ENCODE measurements around the gene GFY.

Gene GFY, protein sequence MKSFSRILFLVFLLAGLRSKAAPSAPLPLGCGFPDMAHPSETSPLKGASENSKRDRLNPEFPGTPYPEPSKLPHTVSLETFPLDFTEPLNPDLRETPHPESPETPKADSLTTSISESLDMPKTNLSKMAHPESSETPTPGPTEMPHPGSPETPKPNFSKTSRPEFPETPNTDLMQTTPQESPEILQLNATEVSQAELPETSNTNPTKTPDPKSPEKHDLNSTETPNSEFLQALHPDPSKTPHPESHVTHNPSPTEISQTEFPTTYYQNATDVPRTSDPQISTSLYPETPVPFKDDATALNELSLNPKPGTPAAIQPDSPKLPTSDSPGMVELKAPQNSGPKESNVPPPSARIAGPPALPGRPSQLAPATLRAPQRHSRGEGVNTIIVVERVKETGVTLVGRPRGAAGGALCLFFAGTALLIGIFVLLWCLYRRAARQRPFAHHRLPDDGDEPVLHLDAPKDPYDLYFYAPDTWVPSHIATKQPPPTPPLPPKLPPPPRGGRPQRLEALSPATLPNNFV

DNA sequence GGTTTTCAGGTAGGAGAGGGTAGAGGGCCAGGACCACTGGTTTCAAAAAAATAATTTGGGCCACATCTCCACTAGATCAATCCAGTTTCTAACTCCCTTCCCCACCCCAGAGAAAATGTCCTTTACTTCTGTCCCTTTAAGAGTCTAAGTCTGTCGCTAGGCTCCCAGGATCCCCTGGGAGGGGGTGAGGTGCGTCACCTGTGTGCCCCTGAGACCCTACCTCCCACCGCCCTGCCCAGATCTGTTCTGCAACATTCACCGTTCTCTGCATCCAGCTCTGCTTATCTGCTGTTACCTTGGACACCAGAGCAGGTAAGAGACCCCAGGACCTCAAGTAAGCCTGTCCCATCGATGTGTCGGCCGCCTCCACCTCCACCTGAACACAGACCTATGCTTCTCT, at the start of gene GFY:
Gene GFY (plus strand): TSS at position 211 of the 400 bp plus-strand sequence. CDS start 1,043 bp downstream, outside the sequence.
- DNase-seq (ENCODE audit: low spot score), result no peak

DNA sequence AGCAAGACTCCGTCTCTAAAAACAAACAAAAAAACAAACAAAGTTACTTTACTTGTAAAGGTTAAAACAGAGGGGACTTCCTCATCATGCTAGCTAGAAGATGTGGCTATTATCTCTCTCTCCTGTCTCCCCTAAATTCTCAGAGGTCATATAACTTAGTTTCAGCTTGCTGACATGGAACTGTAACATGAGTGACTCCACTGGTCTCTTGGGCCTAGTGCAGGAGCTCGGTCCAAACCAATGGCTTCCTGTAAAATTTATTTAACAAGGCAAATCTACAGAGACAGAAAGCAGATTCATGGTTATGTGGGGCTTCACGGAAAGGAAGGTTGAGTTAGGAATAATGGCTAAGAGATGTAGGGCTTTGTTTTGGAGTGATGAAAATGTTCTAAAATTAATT, 46.7 kb upstream of the GFY start:
- no peak for DNase-seq (ENCODE audit: low spot score)

DNA sequence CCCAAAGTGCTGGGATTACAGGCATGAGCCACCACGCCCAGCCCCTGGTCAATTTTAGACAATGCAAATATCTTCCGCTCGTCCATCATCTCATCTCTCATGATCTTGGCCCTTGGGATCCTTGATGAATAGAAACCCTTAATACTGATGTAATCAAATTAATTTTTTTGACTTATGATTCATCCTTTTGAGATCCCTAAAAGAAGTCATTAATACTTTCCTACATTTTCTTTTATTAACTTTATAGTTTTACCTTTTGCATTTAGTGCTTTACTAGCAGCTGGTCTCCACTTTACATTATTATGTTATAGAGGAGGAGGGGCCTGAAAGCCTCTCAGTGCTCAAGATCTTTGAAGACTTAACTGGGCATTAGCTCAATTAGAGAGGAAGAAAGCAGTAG, 44.8 kb upstream of the GFY start:
- DNase-seq (ENCODE audit: low spot score), result no peak

DNA sequence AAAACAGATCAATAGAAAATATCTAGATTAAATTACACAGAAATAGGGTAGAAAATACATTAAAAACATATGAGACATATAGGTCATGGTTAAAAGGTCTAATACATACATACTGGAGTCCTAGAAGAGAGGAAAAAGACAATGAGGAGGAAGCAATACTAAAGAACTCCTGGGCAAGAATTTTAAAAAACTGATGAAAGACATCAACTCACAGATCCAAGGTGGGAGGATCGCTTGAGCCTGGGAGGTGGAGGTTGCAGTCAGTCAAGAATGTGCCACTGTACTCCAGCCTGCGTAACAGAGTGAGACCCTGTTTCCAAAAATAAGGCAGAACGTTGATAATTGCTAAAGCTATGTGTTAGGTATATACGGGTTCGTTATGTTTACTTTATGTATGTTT, 42.5 kb upstream of the GFY start:
- DNase-seq (ENCODE audit: low spot score), result no peak

DNA sequence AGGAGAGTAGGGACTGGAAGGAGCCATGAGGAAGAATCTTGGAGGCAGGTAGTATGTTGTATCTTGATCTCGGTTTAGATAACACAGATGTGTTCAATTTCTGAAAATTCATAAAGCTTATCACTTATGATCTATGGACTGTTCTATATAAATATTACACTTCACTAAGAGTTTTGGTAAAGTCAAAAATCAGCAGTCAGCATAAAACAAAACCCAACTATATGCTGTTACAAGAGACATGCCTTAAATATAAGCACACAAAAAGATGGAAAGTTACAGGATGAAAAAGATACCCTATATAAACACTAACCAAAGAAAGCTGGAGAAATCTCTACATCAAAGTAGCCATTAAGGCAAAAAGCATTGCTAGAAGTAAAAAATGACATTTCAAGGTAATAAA, 41.6 kb upstream of the GFY start:
- DNase-seq (ENCODE audit: low spot score), result no peak

DNA sequence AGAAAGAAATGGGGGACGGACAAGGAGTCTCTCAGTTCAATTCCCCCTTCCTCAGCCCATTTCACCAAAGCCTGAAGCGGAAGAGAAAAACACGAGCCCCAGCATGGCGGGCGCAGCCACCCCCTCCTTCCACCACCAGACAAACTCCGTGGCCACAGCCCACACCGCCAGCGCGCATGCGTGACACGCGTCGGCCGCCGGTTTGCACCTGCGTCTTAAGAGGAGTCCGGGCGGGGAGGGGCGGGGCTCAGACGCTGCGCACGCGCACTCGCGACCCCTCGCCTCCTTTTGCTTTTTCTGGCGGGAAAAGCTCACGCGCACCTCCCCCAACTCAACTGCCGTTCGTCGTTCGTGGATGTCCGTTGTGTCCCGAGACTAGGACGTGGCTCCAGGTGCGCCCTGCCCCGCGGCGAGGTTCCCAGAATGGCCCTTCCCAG, 37.2 kb upstream of the GFY start, which contains the start of gene KASH5:
Gene KASH5 (plus strand): TSS at position 314 of the 437 bp plus-strand sequence. CDS start 2,635 bp downstream, outside the sequence.
- no peak for DNase-seq (ENCODE audit: low spot score)

DNA sequence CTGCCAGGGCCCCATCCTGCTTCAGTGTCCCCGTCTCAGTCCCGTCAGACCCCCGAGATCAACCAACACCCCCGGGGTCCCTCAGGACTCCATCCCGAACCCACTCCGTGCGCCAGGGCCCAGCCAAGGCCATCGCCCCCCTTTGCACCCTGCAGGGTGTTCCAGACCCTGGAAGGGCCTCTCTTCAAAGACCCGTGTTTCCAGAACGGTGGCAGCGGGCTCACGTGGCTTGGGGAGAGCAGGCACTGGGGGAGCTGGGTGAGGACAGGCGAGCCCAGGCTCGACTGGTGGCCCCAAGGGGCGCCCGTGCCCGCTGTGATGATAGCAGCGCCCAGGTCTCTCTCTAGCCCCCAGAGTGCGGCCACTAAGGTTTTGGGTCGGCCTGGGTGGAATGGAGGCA, 35.8 kb upstream of the GFY start:
- no peak for DNase-seq (ENCODE audit: low spot score)

DNA sequence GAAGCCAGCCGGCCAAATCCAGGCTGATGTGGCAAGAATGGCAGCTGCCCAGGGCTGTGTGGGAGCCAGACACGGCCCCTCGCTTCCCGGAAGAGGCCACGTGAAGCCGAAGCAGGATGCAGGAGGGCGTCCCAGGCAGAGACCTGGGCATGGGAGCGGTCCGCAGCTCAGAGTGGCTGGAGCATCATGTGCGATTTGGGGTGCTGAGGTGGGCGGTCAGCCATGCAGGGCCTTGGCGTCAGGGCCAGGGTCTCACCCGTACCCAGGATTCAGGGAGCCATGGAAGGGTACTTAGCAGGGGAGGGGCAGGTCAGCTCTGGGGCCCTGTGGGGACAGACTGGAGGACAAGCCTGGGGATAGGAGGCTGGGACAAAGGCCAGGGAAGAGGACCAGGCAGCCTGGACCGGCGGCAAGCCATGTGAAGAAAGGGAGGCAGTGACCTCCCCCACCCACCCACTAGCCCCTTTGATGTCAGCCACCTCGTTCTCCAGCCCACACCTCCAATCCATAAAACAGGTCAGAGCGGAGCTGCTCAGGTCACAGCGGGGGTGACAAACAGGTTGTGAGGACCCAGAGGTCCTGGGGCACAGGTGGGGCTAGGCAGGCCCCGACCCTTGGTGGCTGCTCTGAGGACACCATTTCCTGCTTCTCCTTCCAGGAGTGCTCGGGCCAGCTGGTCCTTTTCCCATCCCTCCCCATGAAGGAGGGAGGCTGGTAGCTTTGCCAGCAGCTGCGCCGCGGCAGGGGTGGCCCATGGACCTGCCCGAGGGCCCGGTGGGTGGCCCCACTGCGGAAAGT, 34.9 kb upstream of the GFY start:
- no peak for DNase-seq (ENCODE audit: low spot score)

DNA sequence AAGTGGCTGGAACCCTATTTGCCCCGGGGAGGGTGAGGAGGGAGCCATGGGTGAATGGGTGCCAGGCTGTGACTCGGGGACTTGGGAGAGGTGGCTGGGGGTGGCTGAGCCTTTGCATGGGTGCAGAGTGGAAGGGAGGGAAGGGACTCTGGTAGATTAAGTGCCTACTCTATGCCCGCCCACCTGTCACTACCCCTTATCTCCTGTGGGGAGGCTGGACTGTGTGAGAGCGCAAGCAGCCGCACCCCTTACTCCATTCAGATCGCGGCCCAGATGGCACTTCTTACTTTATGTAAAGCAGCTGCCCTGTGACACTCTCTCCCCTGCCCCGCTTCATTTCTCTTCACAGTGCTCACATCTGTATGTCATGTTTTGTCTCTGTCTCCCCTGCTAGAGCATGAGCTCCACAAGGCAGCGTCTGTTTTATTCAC, 34.2 kb upstream of the GFY start:
- peak; percentile 87 for DNase-seq (ENCODE audit: low spot score)

DNA sequence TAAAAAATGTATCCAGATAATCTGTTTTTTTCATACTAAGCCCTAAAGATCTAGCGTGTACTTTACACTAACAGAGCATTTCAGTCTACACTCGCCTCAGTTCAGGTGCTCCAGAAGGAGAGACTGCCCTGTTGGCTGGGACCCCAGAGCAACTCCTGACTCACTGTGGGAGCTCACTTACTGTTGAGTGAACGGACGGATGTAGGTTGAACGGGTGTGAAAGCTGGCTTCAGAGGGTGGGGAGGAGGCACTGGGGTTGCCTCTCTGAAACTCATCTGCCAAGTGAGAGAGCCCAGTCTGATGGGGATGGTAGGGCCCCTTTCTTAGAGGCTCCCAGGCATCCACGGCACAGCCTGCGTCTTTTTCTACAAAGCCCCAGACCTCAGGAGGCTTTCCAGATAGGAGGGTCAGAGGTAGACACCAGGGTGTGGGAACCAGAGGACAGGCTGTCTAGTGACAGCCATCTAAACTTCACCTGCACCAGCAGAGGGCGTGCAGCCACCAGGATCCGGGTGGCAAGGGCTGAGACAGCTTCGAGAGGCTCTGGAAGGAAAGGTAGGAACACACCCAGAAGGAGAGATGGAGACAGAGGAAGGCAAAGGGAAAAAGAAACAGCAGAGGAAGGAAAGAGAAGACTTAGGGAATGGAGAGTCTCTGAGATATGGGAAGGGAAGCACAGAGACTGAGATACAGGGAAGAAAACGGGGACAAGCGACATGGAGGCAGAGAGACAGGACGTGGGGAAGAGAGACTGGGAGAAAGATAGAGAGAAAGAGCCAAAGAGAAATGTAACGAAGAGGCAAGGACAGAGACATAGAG, 33.4 kb upstream of the GFY start:
- DNase-seq (ENCODE audit: low spot score), result peak; percentile 88

DNA sequence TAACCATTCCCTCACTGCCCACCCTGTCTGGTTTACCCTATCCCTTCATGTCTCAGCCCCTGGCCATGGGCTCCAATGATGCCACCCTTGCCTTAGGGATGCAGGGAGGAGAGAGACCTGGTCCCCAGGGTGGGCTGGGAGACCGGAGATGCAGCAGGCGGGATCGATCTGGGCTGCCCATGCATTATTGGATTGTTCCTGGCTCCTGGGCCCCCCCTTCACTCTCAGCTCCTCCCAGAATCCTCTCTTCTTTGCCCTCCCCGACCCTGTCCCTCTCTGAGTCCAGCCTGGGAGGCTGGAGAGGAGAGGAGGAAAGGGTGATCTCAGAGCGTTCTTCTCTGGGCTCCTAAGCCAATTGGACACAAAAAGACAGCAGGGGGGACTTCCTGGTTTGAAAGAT, 31.3 kb upstream of the GFY start:
- DNase-seq (ENCODE audit: low spot score), result no peak

DNA sequence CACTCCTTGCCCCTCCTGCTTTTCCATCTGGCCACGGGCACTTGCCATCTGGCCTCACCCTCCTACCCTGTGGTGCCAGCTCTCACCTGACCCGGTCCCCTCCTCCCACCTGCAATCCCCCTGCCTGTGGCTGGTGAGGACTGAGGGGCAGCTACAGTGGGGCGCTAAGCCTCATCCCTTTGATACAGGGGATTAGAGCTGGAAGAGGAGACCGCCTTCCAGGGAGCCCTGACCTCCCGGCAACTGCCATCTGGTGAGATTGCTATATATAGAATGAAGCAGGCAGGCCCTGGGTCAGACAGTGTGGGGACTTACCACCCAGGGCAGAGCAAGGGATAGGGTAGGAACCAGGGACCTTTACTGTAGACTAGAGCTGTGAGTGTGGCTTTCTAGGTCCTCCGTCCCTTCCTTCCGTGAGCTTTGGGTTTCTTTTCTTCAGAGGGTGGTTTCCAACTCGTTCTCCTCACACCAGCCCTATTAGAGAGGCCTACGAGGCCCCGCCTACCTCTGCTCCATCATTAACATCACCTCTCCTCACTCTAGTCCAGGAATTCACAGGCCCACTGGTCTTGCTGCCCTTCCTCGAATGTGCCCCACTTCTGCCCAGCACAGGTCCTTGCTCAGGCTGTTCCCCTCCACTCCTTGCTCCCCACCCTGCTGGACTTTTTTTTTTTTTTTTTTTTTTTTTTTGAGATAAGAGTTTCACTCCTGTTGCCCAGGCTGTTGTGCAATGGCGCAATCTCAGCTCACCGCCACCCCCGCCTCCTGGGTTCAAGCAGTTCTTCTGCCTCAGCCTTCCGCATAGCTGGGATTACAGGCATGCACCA, 29.4 kb upstream of the GFY start:
- DNase-seq (ENCODE audit: low spot score), result no peak

DNA sequence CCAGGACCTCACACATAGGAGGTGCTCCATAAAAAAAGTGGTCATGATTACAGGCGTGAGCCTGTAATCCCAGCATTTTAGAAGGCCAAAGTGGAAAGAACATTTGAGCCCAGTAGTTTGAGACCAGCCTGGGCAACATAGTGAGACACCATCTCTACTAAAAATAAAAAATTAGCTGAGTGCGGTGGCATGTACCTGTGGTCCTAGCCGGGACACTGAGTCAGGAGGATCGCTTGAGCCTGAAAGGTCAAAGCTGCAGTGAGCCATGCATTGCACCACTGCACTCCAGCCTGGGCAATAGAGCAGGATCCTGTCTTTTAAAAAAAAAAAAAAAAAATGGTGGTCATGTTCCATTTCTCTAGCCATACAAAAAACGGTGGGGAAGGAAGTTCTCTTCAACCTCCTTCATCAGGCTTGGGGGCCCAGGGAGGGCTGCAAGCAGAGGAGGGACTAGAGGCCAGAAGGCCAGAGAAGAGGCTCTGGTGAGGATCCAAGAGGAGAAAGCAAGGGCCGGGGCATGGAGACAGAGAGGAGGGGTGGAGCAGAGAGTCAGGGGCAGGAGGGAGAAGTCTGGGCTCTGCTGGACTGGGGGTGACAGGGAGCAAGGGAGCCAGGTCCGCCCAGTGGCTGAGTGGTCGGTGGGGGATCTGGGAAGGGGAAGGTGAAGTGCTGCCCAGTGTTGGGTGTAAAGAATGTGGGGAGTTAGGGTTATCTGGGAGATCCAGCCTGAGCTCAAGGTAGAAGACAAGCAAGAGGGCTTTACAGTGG, 28.3 kb upstream of the GFY start:
- no peak for DNase-seq (ENCODE audit: low spot score)

DNA sequence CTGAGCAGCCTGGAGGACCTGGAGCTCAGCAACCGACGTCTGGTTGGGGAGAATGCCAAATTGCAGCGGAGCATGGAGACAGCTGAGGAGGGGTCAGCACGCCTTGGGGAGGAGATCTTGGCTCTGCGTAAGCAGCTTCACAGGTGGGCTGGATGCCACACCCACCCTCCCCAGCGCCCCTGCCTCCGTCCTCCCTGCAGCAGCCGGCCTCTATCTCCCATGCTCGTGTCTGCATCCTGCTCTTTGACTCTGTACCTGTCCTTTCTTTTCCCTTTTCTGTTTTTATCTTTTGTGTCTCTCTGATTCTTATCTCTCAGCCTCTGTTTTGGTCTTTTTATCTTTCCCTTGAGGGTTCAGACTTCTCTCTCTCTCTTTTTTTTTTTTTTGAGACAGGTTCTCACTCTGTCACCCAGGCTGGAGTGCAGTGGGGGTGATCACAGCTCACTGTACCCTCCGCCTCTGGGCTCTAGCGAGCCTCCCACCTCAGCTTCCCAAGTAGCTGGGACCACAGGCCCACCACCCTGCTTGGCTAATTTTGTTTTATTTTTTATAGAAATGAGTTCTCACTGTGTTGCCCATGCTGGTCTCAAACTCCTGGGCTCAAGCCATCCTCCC, 27.1 kb upstream of the GFY start:
- no peak for DNase-seq (ENCODE audit: low spot score)

DNA sequence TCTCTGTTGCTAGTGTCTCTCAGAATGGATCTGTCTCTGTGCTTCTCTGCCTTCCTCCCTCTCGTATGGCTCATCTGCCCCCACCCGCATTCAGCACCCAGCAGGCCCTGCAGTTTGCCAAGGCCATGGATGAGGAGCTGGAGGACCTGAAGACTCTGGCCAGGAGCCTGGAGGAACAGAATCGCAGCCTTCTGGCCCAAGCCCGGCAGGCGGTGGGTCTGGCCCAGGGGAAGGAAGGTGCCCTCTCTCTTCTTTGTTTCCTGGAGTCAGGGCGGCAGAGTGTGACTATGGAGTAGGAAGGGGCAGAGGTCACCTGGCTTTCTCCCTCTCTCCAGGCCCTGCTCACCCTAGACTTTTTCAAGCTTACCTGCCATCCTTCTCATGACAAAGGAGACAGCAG, 26.3 kb upstream of the GFY start:
- DNase-seq (ENCODE audit: low spot score), result no peak

DNA sequence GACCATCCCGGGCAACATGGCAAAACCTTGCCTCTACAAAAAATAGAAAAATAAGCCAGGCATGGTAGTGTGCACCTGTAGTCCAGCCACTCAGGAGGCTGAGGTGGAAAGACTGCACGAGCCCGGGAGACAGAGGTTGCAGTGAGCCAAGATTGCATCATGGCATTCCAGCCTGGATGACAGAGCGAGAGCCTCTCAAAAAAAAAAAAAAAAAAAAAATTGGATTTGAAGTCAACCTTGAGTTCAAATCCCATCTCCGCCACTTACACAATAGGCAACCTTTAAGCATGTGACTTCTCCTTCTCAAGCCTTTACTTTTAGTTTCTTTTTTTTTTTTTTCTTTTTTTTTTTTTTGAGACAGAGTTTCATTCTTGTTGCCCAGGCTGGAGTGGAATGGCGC, 25.2 kb upstream of the GFY start:
- no peak for DNase-seq (ENCODE audit: low spot score)

DNA sequence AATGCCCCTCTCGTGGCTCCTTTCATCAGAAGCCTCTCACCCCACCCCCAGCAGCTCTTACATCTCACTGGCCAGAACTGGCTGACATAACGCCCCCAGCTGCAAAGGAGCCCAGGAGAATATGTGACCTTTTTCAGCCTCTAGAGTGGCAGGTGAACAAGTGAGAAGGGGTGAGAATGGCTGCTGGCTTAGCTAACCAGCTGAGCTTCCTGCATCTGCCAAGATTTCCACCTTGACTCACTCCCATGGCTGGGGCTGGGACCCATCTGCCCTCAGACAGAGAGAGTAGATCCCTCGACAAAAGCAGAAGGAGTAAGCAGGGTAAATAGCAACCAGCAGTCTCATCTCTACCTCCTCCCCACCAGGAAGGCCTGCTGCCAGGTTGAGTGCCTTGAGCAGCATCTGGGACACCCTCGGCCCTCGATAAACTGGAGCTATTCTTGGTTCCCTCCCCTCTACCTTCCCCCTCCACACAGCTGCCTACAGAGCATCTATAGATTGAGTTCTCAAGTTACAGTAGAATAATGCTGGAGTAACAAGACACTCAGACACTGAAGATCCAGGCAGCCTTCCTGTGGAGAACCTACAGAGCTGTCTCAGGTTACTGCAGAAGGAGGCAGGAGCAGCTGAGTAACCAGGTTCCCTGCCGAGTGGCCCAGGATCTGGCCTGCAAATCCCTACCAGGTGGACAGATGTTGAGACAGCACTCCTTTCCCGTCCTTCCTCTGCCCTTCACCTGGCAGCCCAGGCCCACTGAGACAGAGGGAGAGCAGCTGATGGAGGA, 21.6 kb upstream of the GFY start:
- DNase-seq (ENCODE audit: low spot score), result peak; percentile 69

DNA sequence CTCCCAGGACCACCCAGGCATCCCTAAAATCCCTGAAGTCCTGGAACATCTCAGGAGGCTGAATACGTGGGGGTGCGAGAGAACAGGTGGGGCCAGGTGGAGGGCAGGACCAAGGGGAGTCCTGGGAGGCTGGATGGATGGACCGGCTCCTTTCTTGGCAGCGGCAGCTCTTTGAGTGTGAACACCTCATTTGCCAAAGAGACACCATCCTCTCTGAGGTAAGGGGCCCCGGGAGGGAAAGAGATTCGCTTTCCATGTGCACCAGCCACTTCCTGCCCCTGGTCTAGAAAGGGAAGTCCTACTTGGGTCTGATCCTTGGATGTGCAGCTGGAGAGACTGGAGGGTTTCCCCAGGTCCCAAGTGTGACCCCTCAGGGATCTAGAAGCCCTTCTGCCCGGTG, 18.1 kb upstream of the GFY start:
- DNase-seq (ENCODE audit: low spot score), result no peak

DNA sequence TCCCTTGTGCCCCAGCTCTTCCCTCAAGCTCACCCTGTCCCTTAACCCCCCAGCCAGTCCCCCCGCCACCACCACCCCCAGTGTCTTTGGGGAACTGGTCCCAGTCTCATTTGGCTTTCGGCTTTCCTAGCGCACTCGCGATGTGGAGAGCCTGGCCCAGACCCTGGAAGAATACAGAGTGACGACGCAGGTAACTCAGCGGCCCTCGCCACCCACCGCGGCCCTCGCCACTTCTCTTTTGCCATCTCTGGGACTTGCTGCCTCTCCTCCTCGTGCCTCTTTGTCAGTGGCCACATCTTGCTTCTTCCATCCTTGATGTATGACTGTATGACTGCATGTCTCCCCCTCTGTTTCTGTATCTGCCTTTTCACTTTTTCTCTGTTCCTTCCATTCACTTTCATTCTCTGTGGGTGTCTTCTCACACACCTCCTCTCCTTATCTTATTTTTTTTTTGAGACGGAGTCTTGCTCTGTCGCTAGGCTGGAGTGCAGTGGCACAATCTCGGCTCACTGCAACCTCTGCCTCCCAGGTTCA, 17.6 kb upstream of the GFY start:
- DNase-seq (ENCODE audit: low spot score), result no peak

All from NAMALWA (cell line).